ENCODE measurements around the gene ZNF607.

GRCh38 chr19:37683520-37683919 is 36.0 kb downstream of the ZNF607 start:
- TF ChIP-seq GATA2 (IDR thresholded peaks at IDR 0.05; ENCODE audit: low read depth, low read length) (no peak), GATA3 (IDR thresholded peaks at IDR 0.05; ENCODE audit: low read depth, low read length) (no peak)

Measured in SH-SY5Y (cell line).